Left ventricle myocardium inferior (tissue), 1 donor: ENCODE data around the gene ZNF664. TPM values are rescaled to one million over a fixed set of nuclear protein-coding genes. Genes with fewer than 3 reads are reported as not detected.
A peak's percentile ranks its signal among the peaks of the same experiment; 100 is the strongest.

Experiments
- DNase-seq: peaks from one replicate; pipeline ENCODE4 v3.0.0-alpha.2; 2020
- H3K27ac ChIP-seq: fragments of 200-600 bp; replicated peaks from 2 replicates; pipeline ENCODE4 v1.8.0; 2021
- H3K27me3 ChIP-seq: fragments of 200-600 bp; 2 replicates; pipeline ENCODE4 v1.8.0; 2021; ENCODE audit warnings: low read depth
- H3K36me3 ChIP-seq: fragments of 200-600 bp; 2 replicates; pipeline ENCODE4 v1.8.0; 2021
- H3K4me1 ChIP-seq: fragments of 200-600 bp; 2 replicates; pipeline ENCODE4 v1.8.0; 2021
- H3K4me3 ChIP-seq: fragments of 200-600 bp; 2 replicates; pipeline ENCODE4 v1.8.0; 2021; ENCODE audit warnings: mild to moderate bottlenecking, moderate library complexity
- H3K9me3 ChIP-seq: fragments of 200-600 bp; replicated peaks from 2 replicates; pipeline ENCODE4 v1.8.0; 2021
- intact Hi-C: fragments of 100-400 bp; cut with micrococcal nuclease; formaldehyde crosslinking; loops from one replicate; pipeline ENCODE4 v1.11.0; 2022
- total RNA-seq: library from RNA; stranded (reverse); fragmentation: NEBNext Ultra II Directional; extraction: Animal tissue kit (Norgen Biotek cat#: 25700); gene quantifications from one replicate; pipeline ENCODE4 v1.2.1, GENCODE V29; 2021
- TF ChIP-seq, protein P1 (sequence below): fragments of 200-600 bp; IDR thresholded peaks from 2 replicates; pipeline ENCODE4 v1.8.0; 2021; ENCODE audit warnings: antibody characterized with exemption, mild to moderate bottlenecking, borderline replicate concordance
- donor health status: DM: no; HTN: yes; CAD: no; lungs with severe emphysema.

ZNF664 gene
- total RNA-seq, 1 donor from 2014 or later = 80.7 TPM

DNA sequence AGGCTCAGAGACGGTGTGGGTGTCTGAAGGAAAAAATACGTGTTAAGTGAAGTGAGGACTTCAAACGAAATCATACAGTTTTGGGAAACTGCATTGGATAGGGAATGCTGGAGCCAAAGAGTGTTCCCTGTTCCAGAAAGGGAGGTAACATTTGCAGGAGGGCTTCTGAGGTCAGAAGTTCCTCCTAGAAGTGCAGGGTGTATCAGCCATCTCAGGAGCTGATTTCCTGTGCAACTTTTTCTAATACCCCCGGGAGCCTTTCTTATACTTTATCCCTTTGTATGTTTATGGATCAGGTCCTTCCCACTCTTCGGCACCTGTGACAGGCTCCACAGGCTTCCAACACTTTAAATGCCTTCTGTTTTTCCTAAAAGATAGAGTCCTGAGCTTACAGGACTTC lies 24.9 kb downstream of the ZNF664 start:
- no peaks in the 10 kb centered on the region for H3K27me3 ChIP-seq
- DNase-seq = no peak
- intact Hi-C loops = no loop called here
- no peak overlapping the region for H3K4me3 ChIP-seq
- peaks cover 89% of the 10 kb centered on the region for H3K4me1 ChIP-seq
- TF ChIP-seq, protein P1, sequence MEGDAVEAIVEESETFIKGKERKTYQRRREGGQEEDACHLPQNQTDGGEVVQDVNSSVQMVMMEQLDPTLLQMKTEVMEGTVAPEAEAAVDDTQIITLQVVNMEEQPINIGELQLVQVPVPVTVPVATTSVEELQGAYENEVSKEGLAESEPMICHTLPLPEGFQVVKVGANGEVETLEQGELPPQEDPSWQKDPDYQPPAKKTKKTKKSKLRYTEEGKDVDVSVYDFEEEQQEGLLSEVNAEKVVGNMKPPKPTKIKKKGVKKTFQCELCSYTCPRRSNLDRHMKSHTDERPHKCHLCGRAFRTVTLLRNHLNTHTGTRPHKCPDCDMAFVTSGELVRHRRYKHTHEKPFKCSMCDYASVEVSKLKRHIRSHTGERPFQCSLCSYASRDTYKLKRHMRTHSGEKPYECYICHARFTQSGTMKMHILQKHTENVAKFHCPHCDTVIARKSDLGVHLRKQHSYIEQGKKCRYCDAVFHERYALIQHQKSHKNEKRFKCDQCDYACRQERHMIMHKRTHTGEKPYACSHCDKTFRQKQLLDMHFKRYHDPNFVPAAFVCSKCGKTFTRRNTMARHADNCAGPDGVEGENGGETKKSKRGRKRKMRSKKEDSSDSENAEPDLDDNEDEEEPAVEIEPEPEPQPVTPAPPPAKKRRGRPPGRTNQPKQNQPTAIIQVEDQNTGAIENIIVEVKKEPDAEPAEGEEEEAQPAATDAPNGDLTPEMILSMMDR = no peak
- H3K27ac ChIP-seq = peak overlapping the region; percentile 0
- peaks cover 23% of the 10 kb centered on the region for H3K36me3 ChIP-seq
- H3K9me3 ChIP-seq = no peaks in the 10 kb centered on the region

- TF ChIP-seq, protein P1 = no peak
- no peaks in the 10 kb centered on the region for H3K9me3 ChIP-seq
- peaks cover 19% of the 10 kb centered on the region for H3K36me3 ChIP-seq
- no peaks in the 10 kb centered on the region for H3K27me3 ChIP-seq
- peaks cover 88% of the 10 kb centered on the region for H3K4me1 ChIP-seq
- peak overlapping the region; percentile 0 for H3K27ac ChIP-seq
- H3K4me3 ChIP-seq = no peak overlapping the region
- no peak for DNase-seq
- intact Hi-C loops = no loop called here
Measured at GRCh38 chr12:123998344-123998990, 25.5 kb downstream of the ZNF664 start.

GRCh38 chr12:123998991-123999359 lies 26.0 kb downstream of the ZNF664 start:
- intact Hi-C loops = no loop called here
- Histone ChIP-seq H3K36me3 (peaks cover 17% of the 10 kb centered on the region), H3K27me3 (no peaks in the 10 kb centered on the region), H3K9me3 (no peaks in the 10 kb centered on the region), H3K27ac (peak overlapping the region; percentile 0), H3K4me1 (peaks cover 89% of the 10 kb centered on the region), H3K4me3 (no peak overlapping the region)
- TF ChIP-seq, protein P1 = no peak
- no peak for DNase-seq

DNA sequence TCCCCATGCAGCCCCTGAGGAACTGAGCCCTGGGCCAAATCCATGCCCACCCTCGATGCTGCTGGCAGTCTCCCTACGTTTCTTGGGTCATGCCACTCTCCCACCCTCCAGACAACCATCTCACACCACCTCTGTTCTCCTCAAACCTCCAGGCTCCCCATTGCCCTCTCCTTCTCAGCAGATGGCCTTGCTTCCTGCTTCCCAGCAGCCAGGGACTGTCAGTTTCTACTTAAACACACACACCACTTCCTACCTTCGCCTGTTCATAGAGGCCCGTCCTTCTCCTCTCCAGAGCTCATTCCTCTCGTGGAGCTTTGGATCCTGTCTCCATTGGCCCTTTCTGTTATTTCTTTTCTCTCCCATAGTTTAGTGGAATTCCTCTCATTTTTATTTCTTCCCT lies 27.1 kb downstream of the ZNF664 start:
- intact Hi-C loops = no loop called here
- DNase-seq = no peak
- no peaks in the 10 kb centered on the region for H3K27me3 ChIP-seq
- TF ChIP-seq, protein P1 = no peak
- no peak overlapping the region for H3K27ac ChIP-seq
- H3K9me3 ChIP-seq = no peaks in the 10 kb centered on the region
- peaks cover 25% of the 10 kb centered on the region for H3K36me3 ChIP-seq
- H3K4me3 ChIP-seq = no peak overlapping the region
- peaks cover 86% of the 10 kb centered on the region for H3K4me1 ChIP-seq

DNA sequence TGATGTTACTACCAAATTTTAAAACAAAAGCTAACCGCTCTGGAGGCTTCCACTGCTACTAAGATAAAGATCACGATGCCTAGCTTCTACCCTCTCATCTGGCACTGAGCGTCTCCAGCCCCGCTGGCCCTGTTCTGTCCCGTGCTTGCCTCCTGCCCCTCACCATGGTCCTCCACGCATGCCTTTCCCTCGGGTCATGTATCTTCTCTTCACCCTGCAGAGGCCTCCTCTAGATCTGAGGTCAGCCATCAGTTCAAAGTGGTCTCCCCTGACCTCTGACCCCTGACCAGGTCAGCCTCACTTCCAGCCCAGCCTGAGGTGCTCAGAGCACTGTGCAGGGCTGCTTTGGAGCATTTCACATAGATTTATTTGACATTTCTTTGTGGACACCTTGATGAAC lies 28.3 kb downstream of the ZNF664 start:
- intact Hi-C loops = no loop called here
- no peak for DNase-seq
- no peaks in the 10 kb centered on the region for H3K9me3 ChIP-seq
- H3K27me3 ChIP-seq = no peaks in the 10 kb centered on the region
- H3K4me3 ChIP-seq = no peak overlapping the region
- no peak overlapping the region for H3K27ac ChIP-seq
- TF ChIP-seq, protein P1 = no peak
- peaks cover 26% of the 10 kb centered on the region for H3K36me3 ChIP-seq
- H3K4me1 ChIP-seq = peaks cover 83% of the 10 kb centered on the region
